ENCODE data around the gene LCNL1. TPM values are rescaled to one million over a fixed set of nuclear protein-coding genes. Genes with fewer than 3 reads are reported as not detected.

The LCNL1 gene
- total and polyA plus RNA-seq, 2 of the 13 experiments (the other 11 are each of a cell fraction or from before 2014, with no cell fraction given) = not detected

- TF ChIP-seq FUBP1 (CRISPR knock-in tag; IDR thresholded peaks at IDR 0.05; ENCODE audit: borderline replicate concordance) (no peak), ZNF687 (CRISPR knock-in tag; IDR thresholded peaks at IDR 0.05) (peak; percentile 38; the same call in 1 of the 2 replicates), MEF2D (CRISPR knock-in tag; IDR thresholded peaks at IDR 0.05) (no peak), ZNF230 (CRISPR knock-in tag; IDR thresholded peaks at IDR 0.05) (no peak), GZF1 (CRISPR knock-in tag; IDR thresholded peaks at IDR 0.05) (no peak), SRY (CRISPR knock-in tag; IDR thresholded peaks at IDR 0.05) (no peak), ZNF431 (CRISPR knock-in tag; IDR thresholded peaks at IDR 0.05; ENCODE audit: borderline replicate concordance, low read depth) (no peak), RNF219 (CRISPR knock-in tag; IDR thresholded peaks at IDR 0.05) (no peak), SP5 (CRISPR knock-in tag; IDR thresholded peaks at IDR 0.05; ENCODE audit: borderline replicate concordance, low read depth) (0 out of 2 replicates have a peak, but pooled peaks have one; percentile 12), MXI1 (IDR thresholded peaks at IDR 0.05; ENCODE audit: borderline replicate concordance, low read depth, low read length) (peak; percentile 80; the same call in 2 of the 3 replicates), AFF4 (CRISPR knock-in tag; IDR thresholded peaks at IDR 0.05) (no peak), NR2F6 (IDR thresholded peaks at IDR 0.05) (peak; percentile 18; the same call in 1 of the 2 replicates), NR2F6 (CRISPR knock-in tag; IDR thresholded peaks at IDR 0.05) (peak; percentile 20; the same call in 1 of the 2 replicates)
Measured at GRCh38 chr9:137025517-137025966, 42.7 kb downstream of the LCNL1 start (continued).
